ENCODE data around the gene COL3A1.

COL3A1 gene

DNA sequence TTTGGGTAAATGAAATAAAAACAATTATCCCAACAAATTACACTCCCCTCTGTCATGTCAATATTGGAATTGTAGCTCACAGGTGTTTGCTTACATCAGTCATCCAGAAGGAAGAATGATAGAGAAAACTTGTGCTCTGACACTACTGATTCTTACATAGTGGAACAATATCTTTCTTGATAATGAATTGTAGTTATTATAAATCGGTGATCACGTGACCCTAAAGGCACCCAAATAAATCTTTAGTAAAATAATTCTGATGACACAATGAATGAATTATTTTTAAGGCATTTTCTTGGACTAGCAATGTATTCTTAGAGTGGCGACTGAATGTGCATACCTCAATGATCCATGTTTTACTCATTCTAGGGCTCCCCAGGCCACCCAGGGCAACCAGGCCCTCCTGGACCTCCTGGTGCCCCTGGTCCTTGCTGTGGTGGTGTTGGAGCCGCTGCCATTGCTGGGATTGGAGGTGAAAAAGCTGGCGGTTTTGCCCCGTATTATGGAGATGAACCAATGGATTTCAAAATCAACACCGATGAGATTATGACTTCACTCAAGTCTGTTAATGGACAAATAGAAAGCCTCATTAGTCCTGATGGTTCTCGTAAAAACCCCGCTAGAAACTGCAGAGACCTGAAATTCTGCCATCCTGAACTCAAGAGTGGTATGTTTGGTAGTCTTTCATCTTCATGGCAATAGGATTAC is 34.5 kb downstream of the COL3A1 start:
- Mint-ChIP-seq H3K27me3 (ENCODE audit: low read depth, poor library complexity) (no peaks in the 10 kb centered on the region), H3K36me3 (ENCODE audit: low read depth) (peaks cover 21% of the 10 kb centered on the region), H3K4me1 (no peaks in the 10 kb centered on the region), H3K27ac (no peak overlapping the region), H3K9me3 (no peaks in the 10 kb centered on the region), H3K4me3 (no peak overlapping the region)
- TF ChIP-seq, protein P1, sequence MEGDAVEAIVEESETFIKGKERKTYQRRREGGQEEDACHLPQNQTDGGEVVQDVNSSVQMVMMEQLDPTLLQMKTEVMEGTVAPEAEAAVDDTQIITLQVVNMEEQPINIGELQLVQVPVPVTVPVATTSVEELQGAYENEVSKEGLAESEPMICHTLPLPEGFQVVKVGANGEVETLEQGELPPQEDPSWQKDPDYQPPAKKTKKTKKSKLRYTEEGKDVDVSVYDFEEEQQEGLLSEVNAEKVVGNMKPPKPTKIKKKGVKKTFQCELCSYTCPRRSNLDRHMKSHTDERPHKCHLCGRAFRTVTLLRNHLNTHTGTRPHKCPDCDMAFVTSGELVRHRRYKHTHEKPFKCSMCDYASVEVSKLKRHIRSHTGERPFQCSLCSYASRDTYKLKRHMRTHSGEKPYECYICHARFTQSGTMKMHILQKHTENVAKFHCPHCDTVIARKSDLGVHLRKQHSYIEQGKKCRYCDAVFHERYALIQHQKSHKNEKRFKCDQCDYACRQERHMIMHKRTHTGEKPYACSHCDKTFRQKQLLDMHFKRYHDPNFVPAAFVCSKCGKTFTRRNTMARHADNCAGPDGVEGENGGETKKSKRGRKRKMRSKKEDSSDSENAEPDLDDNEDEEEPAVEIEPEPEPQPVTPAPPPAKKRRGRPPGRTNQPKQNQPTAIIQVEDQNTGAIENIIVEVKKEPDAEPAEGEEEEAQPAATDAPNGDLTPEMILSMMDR (IDR thresholded peaks at IDR 0.05): no peak
- DNase-seq: no peak

DNA sequence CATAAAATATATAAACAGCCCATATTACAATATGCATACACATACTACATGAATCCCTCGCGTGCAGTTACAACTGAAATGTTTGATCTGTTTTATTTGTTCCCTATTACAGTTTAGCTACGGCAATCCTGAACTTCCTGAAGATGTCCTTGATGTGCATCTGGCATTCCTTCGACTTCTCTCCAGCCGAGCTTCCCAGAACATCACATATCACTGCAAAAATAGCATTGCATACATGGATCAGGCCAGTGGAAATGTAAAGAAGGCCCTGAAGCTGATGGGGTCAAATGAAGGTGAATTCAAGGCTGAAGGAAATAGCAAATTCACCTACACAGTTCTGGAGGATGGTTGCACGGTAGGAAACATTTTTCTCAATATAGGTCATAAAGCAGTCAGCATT is 36.4 kb downstream of the COL3A1 start:
- H3K27me3 Mint-ChIP-seq (ENCODE audit: low read depth, poor library complexity): no peaks in the 10 kb centered on the region
- no peak overlapping the region for H3K27ac Mint-ChIP-seq
- no peaks in the 10 kb centered on the region for H3K9me3 Mint-ChIP-seq
- peaks cover 18% of the 10 kb centered on the region for H3K36me3 Mint-ChIP-seq (ENCODE audit: low read depth)
- DNase-seq: no peak
- H3K4me3 Mint-ChIP-seq: no peak overlapping the region
- no peaks in the 10 kb centered on the region for H3K4me1 Mint-ChIP-seq
- TF ChIP-seq, protein P1 (IDR thresholded peaks at IDR 0.05): no peak

DNA sequence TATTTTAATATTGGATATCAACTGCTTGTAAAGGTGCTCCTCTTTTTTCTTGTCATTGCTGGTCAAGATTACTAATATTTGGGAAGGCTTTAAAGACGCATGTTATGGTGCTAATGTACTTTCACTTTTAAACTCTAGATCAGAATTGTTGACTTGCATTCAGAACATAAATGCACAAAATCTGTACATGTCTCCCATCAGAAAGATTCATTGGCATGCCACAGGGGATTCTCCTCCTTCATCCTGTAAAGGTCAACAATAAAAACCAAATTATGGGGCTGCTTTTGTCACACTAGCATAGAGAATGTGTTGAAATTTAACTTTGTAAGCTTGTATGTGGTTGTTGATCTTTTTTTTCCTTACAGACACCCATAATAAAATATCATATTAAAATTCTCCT is 38.2 kb downstream of the COL3A1 start:
- Mint-ChIP-seq H3K27ac (no peak overlapping the region), H3K4me3 (no peak overlapping the region), H3K9me3 (no peaks in the 10 kb centered on the region), H3K4me1 (no peaks in the 10 kb centered on the region), H3K36me3 (ENCODE audit: low read depth) (peaks cover 11% of the 10 kb centered on the region), H3K27me3 (ENCODE audit: low read depth, poor library complexity) (no peaks in the 10 kb centered on the region)
- DNase-seq: no peak
- TF ChIP-seq, protein P1 (IDR thresholded peaks at IDR 0.05): no peak

DNA sequence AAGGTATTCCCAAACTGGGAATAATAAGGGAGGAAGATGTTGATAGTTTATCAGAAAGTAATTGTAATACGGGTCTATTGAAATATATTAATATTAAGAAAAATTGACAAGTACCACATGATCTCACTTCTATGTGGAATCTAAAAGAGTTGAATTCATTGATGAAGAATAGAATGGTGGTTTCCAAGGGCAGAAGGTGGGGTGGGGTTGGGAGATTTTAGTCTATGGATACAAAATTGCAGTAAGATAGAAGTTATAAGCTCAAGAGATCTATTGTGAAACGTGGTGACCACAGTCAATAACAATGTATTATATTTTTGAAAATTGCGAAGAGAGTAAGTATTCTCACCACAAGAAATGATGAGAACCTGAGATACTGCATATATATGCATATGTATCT is 38.9 kb downstream of the COL3A1 start:
- TF ChIP-seq, protein P1 (IDR thresholded peaks at IDR 0.05): no peak
- Mint-ChIP-seq H3K9me3 (no peaks in the 10 kb centered on the region), H3K4me1 (no peaks in the 10 kb centered on the region), H3K36me3 (ENCODE audit: low read depth) (peaks cover 6% of the 10 kb centered on the region), H3K27ac (no peak overlapping the region), H3K27me3 (ENCODE audit: low read depth, poor library complexity) (no peaks in the 10 kb centered on the region), H3K4me3 (no peak overlapping the region)
- no peak for DNase-seq

DNA sequence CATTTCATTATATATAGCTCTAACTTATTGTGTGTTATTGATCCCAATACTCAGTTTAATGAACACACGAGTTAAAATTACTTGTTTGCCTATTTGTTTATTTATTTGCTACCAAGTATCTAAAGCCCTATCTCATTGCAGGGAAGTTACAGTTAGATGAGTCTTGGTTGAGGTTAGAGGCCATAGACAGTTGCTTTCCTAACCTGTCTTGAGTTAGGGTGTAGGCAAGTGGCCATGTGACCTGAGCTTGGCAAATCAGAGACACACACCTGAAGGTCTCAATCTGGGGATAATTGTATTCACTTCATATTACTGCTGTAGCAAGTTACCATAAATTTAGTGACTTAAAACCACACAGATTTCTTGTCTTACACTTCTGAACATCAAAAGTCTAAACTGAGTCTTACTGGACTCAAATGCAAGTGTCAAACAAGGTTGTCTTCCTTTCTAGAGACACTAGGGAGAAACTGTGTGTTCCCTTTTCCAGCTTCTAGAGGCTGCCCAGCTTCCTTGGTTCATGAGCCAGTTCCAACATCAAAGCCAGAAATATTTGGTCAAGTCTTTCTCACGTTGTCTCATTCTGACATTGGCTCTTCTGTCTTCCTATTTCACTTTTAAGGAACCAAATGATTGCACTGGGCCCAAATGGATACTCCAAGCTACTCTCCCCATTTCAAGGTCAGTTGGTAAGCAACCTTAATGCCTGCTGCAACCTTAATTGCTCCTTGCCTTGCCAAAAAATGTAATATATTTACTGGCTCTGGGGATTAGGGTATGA is 39.7 kb downstream of the COL3A1 start:
- H3K27ac Mint-ChIP-seq: no peak overlapping the region
- no peaks in the 10 kb centered on the region for H3K4me1 Mint-ChIP-seq
- H3K36me3 Mint-ChIP-seq (ENCODE audit: low read depth): no peaks in the 10 kb centered on the region
- no peaks in the 10 kb centered on the region for H3K9me3 Mint-ChIP-seq
- TF ChIP-seq, protein P1 (IDR thresholded peaks at IDR 0.05): no peak
- no peaks in the 10 kb centered on the region for H3K27me3 Mint-ChIP-seq (ENCODE audit: low read depth, poor library complexity)
- DNase-seq: no peak
- H3K4me3 Mint-ChIP-seq: no peak overlapping the region
